IPS-11a (cell line): ENCODE data around the gene TRIM34.
"Not testable (repeated sequence)": the region's sequence is repeated elsewhere in the genome, so short reads cannot be mapped to it uniquely, and the experiment has no call there.

Source experiments
- H3K4me3 ChIP-seq: one replicate; pipeline ENCODE4 v1.5.1; 2013; ENCODE audit warnings: low read depth, low read length, control low read depth

Gene TRIM34

GRCh38 chr11:5624489-5625279, at the start of gene TRIM34:
Gene TRIM34 (plus strand): TSS chr11:5625001. CDS start chr11:5632332, 7,331 bp downstream.
- H3K4me3 ChIP-seq, result no peak within 1 kb of the TSS

DNA sequence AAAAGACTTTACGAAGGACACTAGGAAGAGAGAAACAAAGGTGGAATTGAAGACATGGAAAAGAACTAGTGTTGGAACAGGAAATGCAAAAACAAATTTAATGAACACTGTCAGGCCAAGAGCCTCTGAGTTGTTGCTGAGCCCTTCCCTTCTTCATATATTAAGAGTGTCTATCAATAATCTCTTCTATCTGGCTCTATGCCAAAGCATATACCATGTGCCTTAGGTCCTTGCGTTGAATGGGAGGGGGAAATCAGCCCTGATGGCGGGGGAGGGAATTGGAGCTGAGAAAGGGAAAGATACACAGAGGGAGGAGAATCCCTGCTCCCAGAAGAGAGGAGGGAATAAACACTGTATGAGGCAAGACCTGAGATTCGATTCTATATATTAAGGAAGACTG, 49.6 kb upstream of the TRIM34 start:
- H3K4me3 ChIP-seq, result no peak overlapping the region

GRCh38 chr11:5577101-5577500, 47.7 kb upstream of the TRIM34 start:
- H3K4me3 ChIP-seq, result no peak overlapping the region

DNA sequence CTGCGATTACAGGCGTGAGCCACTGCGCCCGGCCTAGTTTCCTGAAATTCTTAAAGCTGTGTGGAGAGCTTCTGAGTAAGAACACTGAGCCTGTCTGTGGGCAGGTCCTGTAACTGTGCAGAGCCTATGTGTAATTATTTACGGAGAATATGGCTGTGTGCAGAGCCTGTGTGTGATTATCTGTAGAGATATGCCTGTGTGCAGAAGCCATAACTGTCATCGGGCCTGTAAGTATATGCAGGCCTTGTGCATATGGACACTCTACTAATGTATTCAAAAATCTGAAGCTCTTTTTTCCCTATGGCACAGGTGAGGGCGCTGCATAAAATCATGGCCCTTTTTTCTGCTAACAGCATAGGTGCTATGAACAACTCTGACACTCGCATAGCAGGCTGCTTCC, 44.2 kb upstream of the TRIM34 start, which contains the start of gene OR52B6:
Gene OR52B6, plus strand, starts transcription at position 301 of the 400 bp plus-strand sequence. Its CDS starts 0 bp downstream, at position 301.
- no peak within 1 kb of the TSS for H3K4me3 ChIP-seq

GRCh38 chr11:5581014-5581413, 43.8 kb upstream of the TRIM34 start:
- H3K4me3 ChIP-seq, result no peak overlapping the region

GRCh38 chr11:5584458-5584857, 40.3 kb upstream of the TRIM34 start:
- not testable (repeated sequence) for H3K4me3 ChIP-seq

- not testable (repeated sequence) for H3K4me3 ChIP-seq
Measured at GRCh38 chr11:5589906-5590305, 34.9 kb upstream of the TRIM34 start.

- H3K4me3 ChIP-seq, result no peak overlapping the region
Measured at GRCh38 chr11:5591613-5592012, 33.2 kb upstream of the TRIM34 start.

- no peak overlapping the region for H3K4me3 ChIP-seq
Measured at GRCh38 chr11:5592615-5593014, 32.2 kb upstream of the TRIM34 start.

GRCh38 chr11:5593146-5593545, 31.7 kb upstream of the TRIM34 start:
- no peak overlapping the region for H3K4me3 ChIP-seq

- peak within 1 kb of the TSS; percentile 84 for H3K4me3 ChIP-seq
Measured at GRCh38 chr11:5596607-5597201, 28.1 kb upstream of the TRIM34 start, which contains the start of gene TRIM6. Gene TRIM6 (plus strand): TSS chr11:5596637. CDS start chr11:5596898, 261 bp downstream.

DNA sequence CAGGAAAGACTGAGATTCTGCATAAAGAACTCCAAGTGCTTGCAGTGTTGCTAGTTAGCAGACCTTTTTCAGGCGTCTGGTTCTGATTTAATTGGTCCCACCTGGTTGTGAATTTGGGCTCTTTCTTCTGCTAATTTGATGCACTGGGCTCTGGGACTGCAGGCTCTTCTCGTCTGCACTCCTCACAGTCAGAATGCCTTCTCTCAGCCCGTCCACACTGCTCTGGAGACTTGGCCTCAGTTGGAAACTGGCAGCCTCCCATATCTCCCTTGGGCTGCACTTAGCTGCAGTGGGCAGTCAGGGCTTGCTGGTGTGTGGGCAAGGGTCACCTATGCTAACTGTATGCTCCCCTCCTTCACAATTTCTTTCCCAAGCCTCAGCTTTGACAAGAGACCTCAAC, 26.8 kb upstream of the TRIM34 start:
- H3K4me3 ChIP-seq, result no peak overlapping the region

DNA sequence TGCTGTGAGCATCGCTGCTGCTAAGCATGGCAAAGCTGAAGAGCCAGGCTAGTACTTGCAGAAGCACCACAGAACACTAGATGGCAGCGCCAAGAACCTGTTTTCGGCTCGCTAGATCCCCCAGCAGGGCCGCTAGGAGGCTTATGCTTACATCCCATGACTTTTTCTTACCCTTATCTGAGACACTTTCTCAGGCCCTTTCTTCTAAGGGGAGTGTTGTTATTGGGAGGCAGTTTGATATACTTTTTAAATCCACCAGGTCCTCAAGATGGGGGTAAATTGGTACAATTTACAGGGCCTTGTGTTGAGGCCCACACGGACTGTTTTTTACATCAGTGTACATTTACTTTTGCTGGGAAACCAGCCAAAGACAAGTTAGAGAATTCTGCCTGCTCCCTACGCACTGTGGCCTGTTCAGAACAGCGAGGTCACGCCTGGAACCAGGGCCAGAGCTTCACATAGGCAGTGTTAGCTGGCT, 24.4 kb upstream of the TRIM34 start:
- H3K4me3 ChIP-seq, result no peak overlapping the region

- H3K4me3 ChIP-seq, result not testable (repeated sequence)
Measured at GRCh38 chr11:5602791-5603190, 22.0 kb upstream of the TRIM34 start.

DNA sequence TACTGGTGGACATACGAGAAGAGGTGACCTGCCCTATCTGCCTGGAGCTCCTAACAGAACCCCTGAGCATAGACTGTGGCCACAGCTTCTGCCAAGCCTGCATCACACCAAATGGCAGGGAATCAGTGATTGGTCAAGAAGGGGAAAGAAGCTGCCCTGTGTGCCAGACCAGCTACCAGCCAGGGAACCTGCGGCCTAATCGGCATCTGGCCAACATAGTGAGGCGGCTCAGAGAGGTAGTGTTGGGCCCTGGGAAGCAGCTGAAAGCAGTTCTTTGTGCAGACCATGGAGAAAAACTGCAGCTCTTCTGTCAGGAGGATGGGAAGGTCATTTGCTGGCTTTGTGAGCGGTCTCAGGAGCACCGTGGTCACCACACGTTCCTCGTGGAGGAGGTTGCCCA, 21.5 kb upstream of the TRIM34 start:
- H3K4me3 ChIP-seq, result no peak overlapping the region

GRCh38 chr11:5604896-5605295, 19.9 kb upstream of the TRIM34 start:
- no peak overlapping the region for H3K4me3 ChIP-seq

DNA sequence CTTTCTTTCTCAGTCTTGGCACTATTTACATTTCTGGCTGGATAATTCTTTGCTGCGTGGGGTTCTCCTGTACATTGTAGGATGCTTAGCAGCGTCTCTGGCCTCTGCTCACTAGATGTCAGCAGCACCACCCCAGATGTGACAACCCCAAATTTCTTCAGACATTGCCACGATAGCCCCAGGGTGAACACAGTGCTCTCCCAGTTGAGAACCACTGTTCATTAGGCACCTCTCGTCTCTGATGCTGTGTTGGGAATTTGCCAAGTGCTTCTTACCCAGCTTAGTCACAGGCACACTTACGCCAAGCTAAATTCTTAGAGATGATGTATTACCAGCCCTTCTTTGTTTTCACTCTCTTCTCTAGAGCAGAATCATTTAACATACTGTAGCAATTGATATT, 19.0 kb upstream of the TRIM34 start:
- H3K4me3 ChIP-seq, result no peak overlapping the region

GRCh38 chr11:5608808-5609207, 16.0 kb upstream of the TRIM34 start:
- H3K4me3 ChIP-seq, result no peak overlapping the region

GRCh38 chr11:5610446-5610845, 14.4 kb upstream of the TRIM34 start:
- no peak overlapping the region for H3K4me3 ChIP-seq

DNA sequence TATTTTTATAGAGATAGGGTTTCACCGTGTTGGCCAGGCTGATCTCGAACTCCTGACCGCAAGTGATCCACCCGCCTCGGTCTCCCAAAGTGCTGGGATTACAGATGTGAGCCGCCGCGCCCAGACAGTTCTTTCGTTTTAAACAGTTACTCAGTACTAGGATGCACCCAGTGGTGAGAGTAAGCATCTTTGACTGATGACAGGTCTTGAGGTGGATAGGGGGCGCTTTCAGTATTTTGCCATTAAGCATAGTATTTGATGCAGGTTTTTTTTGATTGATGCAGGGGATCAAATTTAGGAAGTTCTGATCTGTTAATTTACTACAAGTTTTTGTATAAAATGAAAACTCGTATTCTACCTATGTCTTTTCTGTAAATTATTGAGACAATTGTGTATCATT, 13.2 kb upstream of the TRIM34 start:
- H3K4me3 ChIP-seq, result no peak overlapping the region

DNA sequence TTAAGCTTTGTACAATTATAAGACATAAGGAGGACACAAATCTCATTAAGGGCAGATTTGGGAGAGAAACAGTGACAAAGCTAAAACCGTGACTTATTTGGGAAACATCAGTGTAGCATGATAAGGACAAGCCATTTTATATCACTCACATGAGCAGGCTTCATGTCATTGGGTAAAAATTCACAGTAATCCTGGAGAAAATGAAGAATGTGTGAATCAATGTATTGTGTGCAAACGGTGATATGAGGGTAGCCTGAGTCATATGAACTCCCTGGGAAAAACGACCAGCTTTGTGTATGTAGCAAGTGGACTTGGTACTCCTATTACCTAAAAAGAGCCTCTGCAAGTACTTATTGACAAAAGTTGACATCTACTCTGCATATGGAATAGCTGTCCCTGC, 6.0 kb upstream of the TRIM34 start:
- no peak overlapping the region for H3K4me3 ChIP-seq
